ENCODE measurements around the gene RAPGEF5.
"Not testable (repeated sequence)": the region's sequence is repeated elsewhere in the genome, so short reads cannot be mapped to it uniquely, and the experiment has no call there.

RAPGEF5 gene

DNA sequence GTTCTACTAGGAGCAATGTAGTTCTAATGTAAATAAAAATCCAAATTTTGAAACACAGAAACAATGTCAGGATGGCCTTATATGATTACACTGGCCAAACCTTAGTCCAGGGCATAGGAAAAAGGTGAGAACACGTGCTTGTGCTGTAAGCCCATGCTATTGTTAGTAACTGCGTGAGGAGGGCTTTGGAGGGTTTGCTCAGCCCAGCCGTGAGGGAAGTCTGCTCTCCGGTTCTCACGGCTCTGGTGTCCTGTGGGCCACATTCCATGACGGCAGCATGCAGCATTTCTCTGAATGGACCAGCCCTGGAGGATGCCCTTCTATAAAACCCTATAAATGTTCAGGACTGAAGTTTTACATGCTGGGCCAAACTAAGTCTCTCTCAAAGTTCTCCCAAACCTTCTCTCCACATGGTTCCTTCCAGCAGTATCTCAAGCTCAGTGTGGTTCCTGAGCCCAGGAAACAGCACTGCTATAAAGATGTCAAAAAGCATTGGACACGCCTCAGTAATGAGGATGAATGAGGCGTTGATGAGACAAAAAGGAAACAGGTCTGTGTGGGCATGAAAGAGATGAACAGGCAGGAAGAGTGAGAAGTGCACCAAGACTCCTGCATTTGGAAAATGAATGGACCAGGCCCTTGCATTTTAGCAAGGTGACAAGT, 236.4 kb downstream of the RAPGEF5 start:
- no peak for DNase-seq (ENCODE audit: low spot score)

DNA sequence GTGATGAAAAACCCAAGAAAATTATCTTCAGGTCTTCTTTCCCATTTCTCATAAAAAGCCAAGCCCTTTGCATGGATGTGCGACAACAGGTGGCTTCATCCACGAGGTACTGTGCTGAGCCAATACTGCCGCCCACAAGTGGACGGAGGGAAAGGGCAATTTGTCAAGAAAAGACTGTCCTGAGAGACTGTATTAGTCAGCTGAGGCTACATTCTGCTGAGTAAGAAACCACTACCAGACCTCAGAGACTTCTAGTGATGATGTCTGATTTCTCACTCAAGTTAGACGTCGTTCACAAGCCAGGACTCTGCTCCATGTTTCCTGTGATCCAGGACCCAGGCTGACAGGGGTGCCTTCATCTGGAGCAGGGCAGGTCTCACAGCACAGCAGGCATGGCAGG, 239.7 kb downstream of the RAPGEF5 start:
- DNase-seq (ENCODE audit: low spot score): no peak

DNA sequence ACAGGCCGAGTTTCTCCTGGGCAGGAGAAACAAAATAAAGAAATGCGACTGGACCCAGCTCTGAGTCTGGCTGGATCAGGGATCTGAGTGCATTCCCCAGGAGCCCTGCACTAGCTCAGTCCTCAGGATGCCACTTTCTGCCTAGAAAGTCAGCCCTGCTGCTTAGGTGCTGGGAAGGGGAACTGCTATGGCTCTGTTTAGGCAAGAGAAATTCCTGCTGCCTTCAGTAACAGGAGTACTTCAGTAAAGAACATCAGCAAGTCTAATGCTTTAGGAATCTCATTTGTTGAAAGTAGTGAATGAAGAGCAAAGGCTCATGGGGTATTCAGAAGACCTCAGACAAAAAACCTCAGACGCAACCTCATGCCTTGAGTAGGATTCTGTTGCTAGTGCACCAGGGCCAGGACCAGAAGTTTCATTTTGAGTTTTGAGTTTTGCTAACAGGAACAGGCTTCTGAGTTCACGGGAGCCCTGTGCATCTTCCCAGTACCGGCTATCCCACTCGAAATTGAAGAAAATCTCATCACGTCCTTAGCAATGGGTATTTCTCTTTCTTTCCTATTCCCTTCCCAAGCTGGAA, 240.4 kb downstream of the RAPGEF5 start:
- DNase-seq (ENCODE audit: low spot score): no peak

DNA sequence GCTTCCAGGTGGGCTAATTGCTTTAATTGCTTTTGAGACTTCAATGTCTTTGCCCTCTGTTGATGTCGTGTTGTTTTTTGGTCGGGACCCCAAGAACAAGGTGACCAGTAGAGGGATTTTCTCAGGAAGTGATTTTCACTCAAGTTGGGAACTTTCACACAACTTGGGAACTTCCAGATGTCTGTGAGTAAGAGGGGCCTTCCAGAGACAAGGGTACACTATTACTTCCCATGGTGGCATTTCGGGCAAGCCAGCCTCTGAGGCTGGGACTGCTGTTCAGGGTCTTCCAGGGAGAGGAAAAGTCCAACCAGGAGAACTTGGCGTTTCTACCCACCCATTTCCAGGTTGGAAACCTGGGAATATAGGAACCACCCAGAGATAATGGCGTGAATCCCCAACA, 241.3 kb downstream of the RAPGEF5 start:
- no peak for DNase-seq (ENCODE audit: low spot score)

DNA sequence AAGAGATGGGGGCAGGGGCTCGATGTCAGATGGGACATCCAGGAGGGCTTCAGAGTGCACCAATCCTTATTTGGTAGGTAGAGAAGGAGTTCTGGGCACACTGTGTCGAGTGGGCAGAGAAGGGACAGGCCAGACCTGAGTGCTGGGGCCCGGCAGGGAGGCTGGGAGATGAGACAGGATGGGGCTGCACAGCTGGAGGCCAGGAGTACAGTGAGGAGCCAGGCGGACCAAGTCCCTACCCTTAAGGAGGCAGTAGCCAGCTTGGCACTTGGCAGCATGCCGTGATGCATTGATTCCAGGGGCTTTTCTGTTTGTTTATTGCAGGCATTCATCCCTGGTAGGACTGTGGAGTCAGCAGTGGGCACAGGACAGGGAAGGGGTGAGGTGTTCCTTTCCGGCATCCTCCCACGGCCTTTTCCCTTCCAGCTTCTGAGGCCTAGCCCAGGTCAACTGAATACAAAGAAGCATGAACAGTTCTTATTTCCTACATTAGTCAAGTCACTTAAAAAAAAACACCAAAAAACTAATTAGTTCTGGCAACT, 242.4 kb downstream of the RAPGEF5 start:
- no peak for DNase-seq (ENCODE audit: low spot score)

DNA sequence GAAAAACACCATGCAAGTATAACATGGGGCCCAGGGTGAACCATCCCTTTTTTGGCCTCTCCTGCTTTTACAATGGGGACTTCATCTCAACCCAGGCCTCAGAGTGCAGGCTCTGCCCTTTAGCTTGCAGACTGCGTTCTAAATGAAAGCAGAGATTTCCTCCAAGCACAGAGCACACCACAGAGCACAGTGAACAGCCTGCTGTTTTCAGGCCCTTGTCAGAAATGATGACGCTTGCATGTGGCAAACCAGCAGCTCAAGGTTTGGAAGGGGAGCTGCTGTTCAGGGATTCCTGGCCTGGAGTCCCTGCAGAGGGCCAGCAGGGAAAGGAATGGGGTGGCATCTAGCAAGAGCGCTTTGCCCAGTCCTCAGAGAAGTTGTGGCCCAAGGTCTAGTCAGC, 243.9 kb downstream of the RAPGEF5 start:
- no peak for DNase-seq (ENCODE audit: low spot score)

DNA sequence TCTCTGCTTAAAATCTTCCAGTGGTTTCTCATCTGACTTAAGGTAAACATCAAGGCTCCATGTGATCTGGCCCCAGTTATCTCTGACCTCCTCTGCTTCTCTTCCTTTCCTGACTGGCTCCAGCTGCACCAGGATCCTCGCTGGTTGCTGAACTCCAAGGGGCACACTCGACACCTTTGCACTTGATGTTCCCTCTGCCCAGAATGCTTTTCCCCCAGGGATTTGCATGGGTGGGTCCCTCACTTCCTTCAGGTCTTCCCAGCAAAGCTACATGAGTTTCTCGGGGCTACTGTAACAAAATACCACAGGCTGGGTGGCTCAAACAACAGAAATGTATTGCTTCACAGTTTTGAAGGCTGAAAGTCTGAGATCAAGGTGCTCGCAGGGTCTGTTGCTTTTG, 245.3 kb downstream of the RAPGEF5 start:
- no peak for DNase-seq (ENCODE audit: low spot score)

DNA sequence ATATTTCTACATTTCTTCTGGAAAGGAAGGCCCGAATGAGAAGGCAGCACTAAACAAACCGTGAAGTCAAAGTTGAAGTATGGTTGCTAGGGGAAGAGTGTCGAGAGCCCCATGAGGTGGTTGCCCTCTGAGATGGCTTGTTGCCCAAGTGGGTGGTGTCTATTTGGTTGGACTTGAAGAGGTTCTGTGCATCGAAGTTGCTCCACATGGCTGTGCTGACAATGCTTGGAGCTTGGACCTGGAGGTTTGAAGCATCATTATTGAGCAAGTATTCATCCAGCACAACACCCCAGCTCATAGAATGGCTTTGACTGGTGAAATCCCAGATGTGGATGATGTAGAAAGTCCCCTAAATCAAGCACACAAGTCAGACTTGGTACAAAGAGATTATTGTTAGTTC, 246.1 kb downstream of the RAPGEF5 start:
- peak; percentile 74 for DNase-seq (ENCODE audit: low spot score)

DNA sequence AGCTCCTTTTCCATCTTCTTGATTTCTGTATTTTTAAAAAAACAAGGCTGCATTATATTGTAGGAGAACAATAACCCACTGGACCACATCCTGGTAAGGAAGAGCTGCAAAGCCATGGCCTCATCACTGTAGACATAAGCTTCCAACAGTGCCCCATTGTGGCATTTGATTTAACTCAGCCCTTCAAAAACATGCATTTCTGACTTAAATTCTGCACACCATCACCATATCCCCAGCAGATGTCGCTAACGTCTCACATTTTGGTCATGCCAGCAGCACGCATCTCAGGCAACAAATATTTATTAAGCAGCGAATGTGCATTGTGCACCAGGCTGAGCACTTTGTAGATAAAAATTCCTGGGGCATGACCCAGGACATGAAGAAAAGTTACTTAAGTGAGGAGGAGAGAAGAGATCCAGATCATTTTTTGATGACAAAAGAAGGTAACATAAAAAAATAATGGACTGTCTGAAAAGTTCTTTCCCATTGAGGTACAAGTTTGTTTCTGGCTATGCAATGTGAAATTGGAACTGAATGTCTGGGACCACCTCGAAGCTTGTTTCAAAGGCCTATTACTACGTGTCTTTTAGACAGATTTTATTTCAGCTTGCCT, 246.6 kb downstream of the RAPGEF5 start:
- DNase-seq (ENCODE audit: low spot score): peak; percentile 97

DNA sequence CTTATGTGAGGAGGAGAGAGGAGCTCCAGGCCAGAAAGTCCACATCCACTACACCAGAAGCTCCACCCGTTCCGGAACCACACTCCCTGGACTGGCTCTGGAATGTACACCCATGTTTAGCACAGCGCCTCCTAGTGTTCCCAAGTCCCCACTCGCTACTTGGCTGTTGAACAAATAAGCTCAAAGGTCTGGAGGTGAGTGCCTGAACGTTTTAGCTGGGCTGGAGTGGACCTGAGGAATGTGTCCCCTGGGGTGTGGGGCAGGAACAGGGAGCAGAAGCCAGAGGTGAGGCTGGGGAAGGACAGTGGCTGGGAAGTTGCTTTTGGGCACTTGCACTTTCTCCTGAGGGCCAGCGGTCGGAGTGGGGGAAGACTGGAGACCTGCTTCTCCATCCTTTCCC, 247.2 kb downstream of the RAPGEF5 start:
- DNase-seq (ENCODE audit: low spot score): peak; percentile 84

DNA sequence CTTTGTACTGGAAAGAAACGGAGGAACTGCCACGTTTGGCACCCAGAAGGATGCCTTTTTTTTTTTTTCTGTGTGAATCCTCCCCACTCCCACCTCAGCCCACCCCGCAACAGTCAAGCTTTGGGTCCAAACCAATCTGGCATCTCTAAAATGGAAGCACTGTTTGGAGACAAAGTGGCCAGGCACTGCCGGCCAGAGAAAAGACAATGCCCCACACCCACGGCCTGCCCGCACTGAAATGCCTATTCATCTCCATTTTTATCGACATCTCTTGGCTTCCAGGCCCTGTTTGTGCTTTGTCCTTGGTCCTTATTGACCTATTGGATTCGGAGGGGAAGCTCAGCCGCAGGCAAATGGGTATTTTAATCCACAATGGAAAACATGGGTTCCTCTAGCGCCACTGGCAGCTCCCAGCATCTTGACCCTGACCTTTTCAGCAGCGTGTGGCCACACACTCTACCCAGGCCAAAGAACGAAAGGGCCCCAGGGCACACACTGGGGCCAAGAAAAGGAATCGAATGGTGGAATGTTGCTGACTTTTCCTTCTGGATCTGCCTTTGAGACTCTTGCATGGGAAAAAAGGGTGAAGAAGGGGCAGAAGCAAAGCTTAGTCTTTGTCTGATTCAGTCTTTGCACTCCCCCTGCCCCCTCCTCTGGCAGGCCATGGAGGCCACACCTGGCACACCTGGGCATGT, 248.7 kb downstream of the RAPGEF5 start:
- DNase-seq (ENCODE audit: low spot score): peak; percentile 98

DNA sequence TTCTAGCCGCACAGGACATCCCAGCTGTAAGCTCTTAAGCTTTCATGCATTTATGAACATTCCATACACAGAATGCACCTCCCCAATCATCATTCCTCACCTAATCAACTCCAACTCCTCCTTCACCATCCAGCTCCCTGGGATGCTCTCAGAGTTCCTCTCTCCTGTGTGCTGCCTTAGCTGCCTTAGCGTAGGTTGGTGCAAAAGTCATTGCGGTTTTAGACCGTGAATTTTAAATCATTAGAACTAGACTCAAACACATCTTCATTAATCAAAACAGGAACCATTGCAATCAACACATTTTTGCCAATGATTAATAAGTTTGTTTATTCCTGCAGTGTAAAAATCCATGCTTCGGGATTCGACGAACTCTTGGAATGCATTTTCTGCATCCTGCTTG, 251.4 kb downstream of the RAPGEF5 start:
- no peak for DNase-seq (ENCODE audit: low spot score)

DNA sequence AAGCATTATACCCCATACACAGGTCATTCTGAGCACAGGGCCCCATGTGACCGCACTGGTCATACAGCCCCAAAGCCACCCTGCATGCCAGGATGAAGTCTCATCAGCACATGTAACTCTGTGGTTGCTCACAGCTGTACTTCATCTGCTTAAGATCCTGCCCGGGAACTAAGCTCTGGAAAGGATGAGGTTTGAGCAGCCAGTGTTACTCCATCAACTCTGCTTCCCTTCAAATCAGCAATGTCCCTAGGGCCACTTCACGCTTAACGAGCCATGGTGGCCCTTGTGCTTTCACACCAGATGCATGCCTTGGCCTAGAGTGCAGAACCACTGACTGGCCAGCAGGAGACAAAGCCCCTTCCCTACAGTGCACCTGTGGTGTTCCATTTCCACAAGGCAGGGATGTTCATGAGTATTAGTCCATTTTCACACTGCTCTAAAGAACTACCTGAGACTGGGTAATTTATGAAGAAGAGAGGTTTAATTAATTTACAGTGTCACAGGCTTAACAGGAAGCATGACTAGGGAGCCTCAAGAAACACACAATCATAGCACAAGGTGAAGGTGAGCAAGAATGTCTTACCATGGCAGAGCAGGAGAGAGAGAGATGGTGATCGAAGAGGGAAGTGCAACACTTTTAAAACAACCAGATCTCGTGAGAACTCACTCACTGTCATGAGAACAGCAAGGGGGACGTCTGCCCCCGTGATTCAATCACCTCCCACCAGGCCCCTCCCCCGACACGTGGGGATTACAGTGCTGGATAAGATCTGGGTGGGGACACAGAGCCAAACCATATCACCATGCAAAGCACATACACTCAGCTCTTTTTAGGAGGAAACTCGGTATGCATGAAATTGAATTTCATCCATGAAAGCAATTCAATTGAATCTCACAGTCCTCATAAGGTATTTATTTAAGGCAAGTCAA, 262.3 kb downstream of the RAPGEF5 start:
- DNase-seq (ENCODE audit: low spot score): no peak

DNA sequence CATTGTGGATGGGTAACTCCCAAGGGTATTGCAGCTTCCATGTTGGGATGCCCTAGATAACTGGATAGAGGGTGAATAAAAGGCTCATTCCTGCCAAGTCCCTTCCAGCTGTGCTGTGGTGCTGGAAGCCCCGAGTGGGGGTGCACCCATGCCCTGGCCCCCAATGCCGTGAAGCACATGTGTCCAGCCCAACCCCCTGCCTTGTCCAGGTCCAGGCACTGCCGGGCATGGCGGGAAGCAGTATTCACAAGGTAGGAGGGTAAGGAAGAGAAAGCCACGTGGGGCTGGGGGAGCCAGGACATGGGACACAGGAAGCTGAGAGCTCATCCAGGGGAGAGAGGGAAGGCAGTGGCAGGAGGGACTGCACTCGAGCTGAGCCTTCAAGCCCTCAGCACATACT, 263.0 kb downstream of the RAPGEF5 start:
- DNase-seq (ENCODE audit: low spot score): no peak

DNA sequence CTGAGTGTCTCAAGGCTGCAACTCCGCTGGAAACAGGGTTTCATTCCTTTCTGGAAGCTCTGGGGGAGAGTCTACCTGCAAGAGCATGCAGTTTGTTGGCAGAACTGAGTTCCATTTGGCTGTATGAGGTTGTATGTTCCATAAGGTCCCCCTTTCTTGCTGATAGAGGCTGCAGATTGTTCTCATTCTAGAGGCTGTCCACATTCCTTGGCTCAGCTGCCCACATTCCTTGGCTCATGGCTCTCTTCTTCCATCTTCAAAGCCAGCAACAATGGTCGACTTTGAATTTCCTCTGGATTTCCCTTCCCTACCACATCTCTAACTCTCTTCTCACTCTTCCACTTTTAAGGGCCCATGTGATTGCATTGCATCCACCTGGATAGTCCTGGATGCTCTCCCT, 264.0 kb downstream of the RAPGEF5 start:
- DNase-seq (ENCODE audit: low spot score): no peak

DNA sequence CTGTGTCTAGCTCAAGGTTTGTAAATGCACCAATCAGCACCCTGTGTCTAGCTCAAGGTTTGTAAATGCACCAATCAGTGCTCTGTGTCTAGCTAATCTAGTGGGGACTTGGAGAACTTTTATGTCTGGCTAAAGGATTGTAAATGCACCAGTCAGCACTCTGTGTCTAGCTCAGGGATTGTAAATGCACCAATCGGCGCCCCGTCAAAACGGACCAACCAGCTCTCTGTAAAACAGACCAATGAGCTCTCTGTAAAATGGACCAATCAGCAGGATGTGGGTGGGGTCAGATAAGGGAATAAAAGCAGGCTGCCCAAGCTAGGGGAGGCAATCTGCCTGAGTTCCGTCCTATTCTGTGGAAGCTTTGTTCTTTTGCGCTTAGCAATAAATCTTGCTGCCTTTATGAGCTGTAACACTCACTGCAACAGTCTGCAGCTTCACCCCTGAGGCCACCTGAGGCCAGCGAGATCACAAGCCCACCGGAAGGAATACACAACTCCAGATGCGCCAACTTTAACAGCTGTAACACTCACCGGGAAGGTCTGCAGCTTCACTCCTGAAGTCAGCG, 265.9 kb downstream of the RAPGEF5 start:
- not testable (repeated sequence) for DNase-seq (ENCODE audit: low spot score)

DNA sequence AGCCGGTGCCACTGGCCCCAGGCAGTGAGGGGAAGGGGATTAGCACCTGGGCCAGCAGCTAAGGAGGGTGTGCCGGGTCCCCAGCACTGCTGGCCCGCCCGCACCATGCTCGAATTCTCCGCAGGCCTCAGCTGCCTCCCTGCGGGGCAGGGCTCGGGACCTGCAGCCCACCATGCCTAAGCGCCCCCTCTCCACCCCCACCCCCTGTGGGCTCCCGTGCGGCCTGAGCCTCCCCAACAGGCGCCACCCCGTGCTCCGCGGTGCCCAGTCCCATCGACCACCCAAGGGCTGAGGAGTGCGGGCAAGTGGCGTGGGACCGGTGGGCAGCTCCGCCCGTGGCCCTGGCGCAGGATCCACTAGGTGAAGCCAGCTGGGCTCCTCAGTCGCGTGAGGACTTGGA, 266.4 kb downstream of the RAPGEF5 start:
- DNase-seq (ENCODE audit: low spot score): no peak

DNA sequence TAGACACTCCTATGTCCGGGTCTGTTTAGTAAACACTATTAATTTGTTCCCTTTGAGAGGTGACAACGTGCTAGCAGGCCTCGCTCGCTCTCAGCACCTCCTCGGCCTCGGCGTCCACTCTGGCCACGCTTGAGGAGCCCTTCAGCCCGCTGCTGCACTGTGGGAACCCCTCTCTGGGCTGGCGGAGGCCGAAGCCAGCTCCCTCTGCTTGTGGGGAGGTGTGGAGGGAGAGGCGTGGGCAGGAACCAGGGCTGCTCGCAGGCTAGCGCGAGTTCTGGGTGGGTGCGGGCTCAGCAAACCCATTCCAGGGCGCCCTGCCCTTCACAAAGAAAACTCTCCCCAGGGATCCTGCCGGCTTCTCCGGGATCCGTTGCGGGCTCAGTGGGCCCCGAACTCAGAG, 266.8 kb downstream of the RAPGEF5 start:
- DNase-seq (ENCODE audit: low spot score): no peak

DNA sequence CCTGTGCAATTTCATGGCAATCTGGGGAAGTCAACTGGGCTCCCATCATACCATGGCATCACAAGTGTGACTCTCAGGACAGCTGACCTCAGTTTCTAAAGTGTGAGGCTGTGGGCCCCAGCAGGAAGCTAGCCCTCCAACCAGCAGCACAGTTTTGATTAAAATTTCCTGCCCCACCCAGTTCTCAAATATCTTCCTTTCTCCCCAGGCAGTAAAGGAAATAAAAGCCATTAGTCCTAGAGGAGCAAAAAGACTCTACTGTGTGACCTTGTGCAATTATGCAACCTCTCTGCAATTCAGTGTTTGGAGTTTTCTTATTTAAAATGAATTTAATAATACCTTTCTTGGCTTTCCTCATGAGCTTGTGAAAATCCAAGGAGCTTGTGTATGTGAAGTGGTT, 268.1 kb downstream of the RAPGEF5 start:
- no peak for DNase-seq (ENCODE audit: low spot score)

DNA sequence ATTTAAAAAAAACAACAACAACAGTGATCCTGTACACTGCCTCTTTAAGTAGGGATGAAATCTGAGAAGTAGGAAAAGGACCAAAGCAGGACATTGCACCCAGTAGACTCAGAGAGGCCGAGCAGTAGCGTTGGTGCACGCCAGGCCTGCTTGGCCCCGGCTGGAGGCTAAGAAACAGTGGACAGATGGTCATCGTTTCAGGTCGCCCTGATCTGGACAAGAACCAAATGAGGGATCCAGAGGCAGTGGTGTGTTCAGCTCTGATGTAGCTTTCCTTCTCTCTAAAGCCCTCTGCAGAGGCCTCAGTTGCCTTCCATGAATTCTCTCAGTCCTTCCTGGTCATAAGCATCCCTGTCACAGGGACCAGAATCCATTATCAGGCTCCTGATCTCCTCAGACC, 269.1 kb downstream of the RAPGEF5 start:
- DNase-seq (ENCODE audit: low spot score): no peak

DNA sequence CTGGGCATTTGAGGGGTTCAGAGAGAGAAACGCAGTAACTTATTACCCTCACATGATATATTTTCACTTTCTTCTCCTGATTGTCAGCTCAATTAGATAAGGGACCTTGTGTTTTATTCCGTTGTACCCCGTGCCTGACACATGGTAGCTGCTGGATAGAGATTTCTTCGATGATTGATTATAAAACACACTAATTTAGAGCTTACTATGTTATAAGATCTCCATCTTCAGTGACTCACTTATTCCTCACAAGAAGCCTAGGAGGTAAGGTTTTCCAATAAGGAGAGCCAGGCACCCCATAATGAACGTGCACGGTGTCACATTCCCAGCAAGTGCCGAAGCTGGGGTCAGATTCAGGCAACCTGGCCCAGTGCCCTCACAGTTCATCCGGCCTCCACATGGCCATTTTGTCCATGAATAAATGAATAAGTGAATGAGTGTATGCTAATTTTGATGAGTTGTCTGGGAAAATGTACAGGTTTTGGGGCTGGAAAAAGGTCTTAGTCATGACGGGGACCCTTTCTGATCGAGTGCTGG, 273.2 kb downstream of the RAPGEF5 start:
- no peak for DNase-seq (ENCODE audit: low spot score)
